ENCODE data around the gene DAO. TPM values are rescaled to one million over a fixed set of nuclear protein-coding genes. Genes with fewer than 3 reads are reported as not detected.
"Not testable (repeated sequence)": the region's sequence is repeated elsewhere in the genome, so short reads cannot be mapped to it uniquely, and the experiment has no call there.

The DAO gene
- total RNA-seq, 2 experiments from 2014 or later, result not detected

GRCh38 chr12:108852674-108853309 lies 27.1 kb upstream of the DAO start:
- Mint-ChIP-seq H3K27ac (no peak overlapping the region), H3K27me3 (ENCODE audit: low read depth) (no peaks in the 10 kb centered on the region), H3K36me3 (ENCODE audit: low read depth) (peaks cover 7% of the 10 kb centered on the region), H3K9me3 (peaks cover 6% of the 10 kb centered on the region), H3K4me3 (no peak overlapping the region), H3K4me1 (ENCODE audit: low read depth) (peaks cover 22% of the 10 kb centered on the region)
- no peak for DNase-seq
- intact Hi-C loops (cut with micrococcal nuclease), result loop anchor here (10.0 kb wide), 1 partner anchor 1088 kb away; the partner anchor contains the start of gene PRDM4
- CTCF ChIA-PET, result interaction anchor here (0.7 to 1.0 kb wide), 2 partner anchors 35 to 187 kb away, joined by 3 to 4 read pairs; no protein-coding TSS in a partner anchor

GRCh38 chr12:108853426-108853825 lies 26.5 kb upstream of the DAO start:
- H3K4me3 Mint-ChIP-seq, result no peak overlapping the region
- no peak for DNase-seq
- peaks cover 6% of the 10 kb centered on the region for H3K36me3 Mint-ChIP-seq (ENCODE audit: low read depth)
- no peak overlapping the region for H3K27ac Mint-ChIP-seq
- CTCF ChIA-PET, result no interaction called here
- no peaks in the 10 kb centered on the region for H3K27me3 Mint-ChIP-seq (ENCODE audit: low read depth)
- intact Hi-C loops (cut with micrococcal nuclease), result loop anchor here (10.0 kb wide), 1 partner anchor 1089 kb away; the partner anchor contains the start of gene PRDM4
- H3K4me1 Mint-ChIP-seq (ENCODE audit: low read depth), result peaks cover 26% of the 10 kb centered on the region
- H3K9me3 Mint-ChIP-seq, result peaks cover 6% of the 10 kb centered on the region

- Mint-ChIP-seq H3K9me3 (peaks cover 6% of the 10 kb centered on the region), H3K4me3 (no peak overlapping the region), H3K27ac (no peak overlapping the region), H3K27me3 (ENCODE audit: low read depth) (no peaks in the 10 kb centered on the region), H3K4me1 (ENCODE audit: low read depth) (peaks cover 32% of the 10 kb centered on the region), H3K36me3 (ENCODE audit: low read depth) (peaks cover 6% of the 10 kb centered on the region)
- intact Hi-C loops (cut with micrococcal nuclease), result loop anchor here (1.0 to 10.0 kb wide), 2 partner anchors 190 to 1089 kb away; partner anchors contain the start of gene PRDM4
- CTCF ChIA-PET, result no interaction called here
- no peak for DNase-seq
Observed at GRCh38 chr12:108853981-108854446, 25.9 kb upstream of the DAO start.

- DNase-seq, result no peak
- Mint-ChIP-seq H3K4me1 (ENCODE audit: low read depth) (peaks cover 38% of the 10 kb centered on the region), H3K27ac (no peak overlapping the region)
Observed at GRCh38 chr12:108854451-108855283, 25.2 kb upstream of the DAO start.

GRCh38 chr12:108855284-108856169 lies 24.4 kb upstream of the DAO start:
- H3K27ac Mint-ChIP-seq, result no peak overlapping the region

More at GRCh38 chr12:108854451-108855283, 25.2 kb upstream of the DAO start:
- peaks cover 5% of the 10 kb centered on the region for H3K36me3 Mint-ChIP-seq (ENCODE audit: low read depth)
- peaks cover 6% of the 10 kb centered on the region for H3K9me3 Mint-ChIP-seq
- intact Hi-C loops (cut with micrococcal nuclease), result loop anchor here (1.0 to 10.0 kb wide), 3 partner anchors 190 to 1090 kb away; partner anchors contain the start of genes PRDM4 and SELPLG
- CTCF ChIA-PET, result no interaction called here
- no peak overlapping the region for H3K4me3 Mint-ChIP-seq
- H3K27me3 Mint-ChIP-seq (ENCODE audit: low read depth), result no peaks in the 10 kb centered on the region

GRCh38 chr12:108856170-108856427 lies 23.8 kb upstream of the DAO start:
- intact Hi-C loops (cut with micrococcal nuclease), result loop anchor here (2.0 to 10.0 kb wide), 4 partner anchors 125 to 1091 kb away; partner anchors contain the start of genes CORO1C, MMAB, MVK and PRDM4
- peaks cover 5% of the 10 kb centered on the region for H3K36me3 Mint-ChIP-seq (ENCODE audit: low read depth)
- H3K9me3 Mint-ChIP-seq, result peaks cover 6% of the 10 kb centered on the region
- peak overlapping the region; percentile 92 for H3K4me3 Mint-ChIP-seq
- peaks cover 40% of the 10 kb centered on the region for H3K4me1 Mint-ChIP-seq (ENCODE audit: low read depth)
- peak overlapping the region; percentile 10 for H3K27ac Mint-ChIP-seq
- CTCF ChIA-PET, result no interaction called here
- no peak for DNase-seq
- H3K27me3 Mint-ChIP-seq (ENCODE audit: low read depth), result no peaks in the 10 kb centered on the region

More at GRCh38 chr12:108855284-108856169, 24.4 kb upstream of the DAO start:
- Mint-ChIP-seq H3K9me3 (peaks cover 6% of the 10 kb centered on the region), H3K36me3 (ENCODE audit: low read depth) (peaks cover 5% of the 10 kb centered on the region), H3K4me3 (no peak overlapping the region), H3K27me3 (ENCODE audit: low read depth) (no peaks in the 10 kb centered on the region), H3K4me1 (ENCODE audit: low read depth) (peaks cover 39% of the 10 kb centered on the region)
- CTCF ChIA-PET, result no interaction called here
- DNase-seq, result no peak
- intact Hi-C loops (cut with micrococcal nuclease), result loop anchor here (2.0 to 10.0 kb wide), 4 partner anchors 125 to 1091 kb away; partner anchors contain the start of genes CORO1C, MMAB, MVK and PRDM4

DNA sequence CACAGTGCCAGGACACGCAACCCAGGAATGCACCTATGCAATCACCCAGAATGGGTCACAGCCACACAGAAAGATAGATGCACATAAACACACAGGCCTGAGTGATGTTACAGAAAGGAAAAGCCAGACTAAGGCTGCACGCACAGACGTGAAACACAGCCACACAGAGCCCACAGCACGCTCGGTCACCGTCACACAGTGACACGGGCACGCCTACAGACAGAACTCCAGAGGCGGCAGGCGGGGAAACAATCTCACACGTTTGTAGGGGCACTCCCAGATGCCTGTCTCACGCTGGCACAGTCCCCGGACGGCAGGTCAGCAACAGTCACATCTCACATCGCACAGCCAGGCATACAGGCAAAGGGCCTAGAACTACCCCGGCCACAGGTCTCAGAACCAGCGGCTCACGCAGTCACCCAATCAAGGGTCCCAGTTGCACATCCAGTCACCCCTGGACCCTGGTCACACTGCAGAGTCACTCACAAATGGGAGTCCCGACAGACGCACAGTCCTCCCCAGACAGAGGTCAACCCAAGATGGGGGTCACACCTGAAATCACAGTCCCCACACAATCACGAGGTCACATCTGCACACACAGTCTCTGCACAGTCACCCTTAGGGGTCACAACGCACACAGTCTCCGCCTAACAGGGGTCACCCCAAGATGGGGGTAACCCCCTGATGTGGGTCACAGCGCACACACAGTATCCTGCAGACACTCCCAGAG lies 23.3 kb upstream of the DAO start:
- Mint-ChIP-seq H3K9me3 (peaks cover 6% of the 10 kb centered on the region), H3K27me3 (ENCODE audit: low read depth) (no peaks in the 10 kb centered on the region), H3K4me1 (ENCODE audit: low read depth) (peaks cover 40% of the 10 kb centered on the region), H3K4me3 (peak overlapping the region; percentile 92), H3K36me3 (ENCODE audit: low read depth) (peaks cover 5% of the 10 kb centered on the region), H3K27ac (peak overlapping the region; percentile 75)
- CTCF ChIA-PET, result no interaction called here
- intact Hi-C loops (cut with micrococcal nuclease), result loop anchor here (1.0 to 10.0 kb wide), 9 partner anchors 18 to 1092 kb away; partner anchors contain the start of genes ALKBH2, CORO1C, FICD and ISCU
- DNase-seq, result peak; percentile 74

DNA sequence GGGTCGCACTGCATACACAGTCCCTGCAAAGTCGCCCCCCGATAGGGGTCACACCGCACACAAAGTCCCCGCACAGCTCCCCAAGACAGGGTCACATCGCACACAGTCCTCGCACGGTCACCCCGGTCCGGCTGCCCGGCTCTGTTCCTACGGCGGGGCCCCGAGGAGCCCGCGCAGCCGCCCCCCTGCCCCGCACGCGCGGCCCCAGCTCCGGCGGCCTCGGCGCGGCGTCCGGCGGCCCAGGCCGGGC lies 22.8 kb upstream of the DAO start:
- intact Hi-C loops (cut with micrococcal nuclease), result loop anchor here (1.0 to 10.0 kb wide), 9 partner anchors 19 to 1092 kb away; partner anchors contain the start of genes ALKBH2, CORO1C, FICD and ISCU
- no peak for DNase-seq
- Mint-ChIP-seq H3K36me3 (ENCODE audit: low read depth) (peaks cover 5% of the 10 kb centered on the region), H3K27ac (peak overlapping the region; percentile 75), H3K4me1 (ENCODE audit: low read depth) (peaks cover 40% of the 10 kb centered on the region), H3K4me3 (peak overlapping the region; percentile 92), H3K9me3 (peaks cover 6% of the 10 kb centered on the region), H3K27me3 (ENCODE audit: low read depth) (no peaks in the 10 kb centered on the region)
- CTCF ChIA-PET, result no interaction called here

DNA sequence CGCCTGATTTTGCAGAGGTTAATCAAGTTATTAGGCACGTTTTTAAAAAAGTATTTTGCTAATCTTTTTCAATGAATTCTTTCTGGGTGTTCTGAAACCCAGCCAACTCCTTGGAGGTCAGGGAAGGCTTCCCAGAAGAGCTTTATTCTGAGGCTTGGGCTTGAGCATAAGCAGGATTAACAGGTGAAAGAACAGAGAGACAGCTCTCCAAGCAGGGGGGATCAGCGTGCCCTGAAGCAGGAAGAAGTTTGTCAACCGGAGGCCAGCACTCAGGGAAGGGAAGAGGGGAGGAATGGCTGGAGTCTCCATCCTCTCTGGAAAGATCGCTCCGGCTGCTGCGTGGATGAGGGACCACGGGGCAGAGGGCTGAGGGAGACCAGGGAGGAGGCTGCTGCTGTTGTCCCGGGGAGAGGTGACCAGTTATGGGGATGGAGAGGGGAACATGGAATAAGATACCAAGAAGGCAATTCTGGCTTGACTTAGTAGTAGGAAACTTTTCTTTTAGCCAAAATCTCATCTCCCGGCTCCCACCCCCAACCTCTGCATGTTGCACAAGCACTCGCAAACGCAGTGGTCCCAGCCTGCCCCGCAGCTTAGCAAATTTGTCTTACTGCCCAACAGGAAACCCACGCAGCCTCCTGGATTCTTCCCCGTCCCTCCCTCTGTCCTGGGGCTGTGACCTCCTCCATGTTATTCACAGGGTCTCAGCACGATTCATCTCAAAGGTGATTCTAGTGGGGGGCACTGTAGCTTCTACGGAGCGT lies 21.4 kb upstream of the DAO start:
- H3K36me3 Mint-ChIP-seq (ENCODE audit: low read depth), result peaks cover 5% of the 10 kb centered on the region
- H3K9me3 Mint-ChIP-seq, result peaks cover 6% of the 10 kb centered on the region
- H3K4me3 Mint-ChIP-seq, result peak overlapping the region; percentile 86
- H3K27ac Mint-ChIP-seq, result no peak overlapping the region
- H3K27me3 Mint-ChIP-seq (ENCODE audit: low read depth), result no peaks in the 10 kb centered on the region
- intact Hi-C loops (cut with micrococcal nuclease), result loop anchor here (1.0 to 10.0 kb wide), 3 partner anchors 195 to 1094 kb away; partner anchors contain the start of genes PRDM4 and SELPLG
- peak; percentile 13 for DNase-seq
- peaks cover 39% of the 10 kb centered on the region for H3K4me1 Mint-ChIP-seq (ENCODE audit: low read depth)
- CTCF ChIA-PET, result interaction anchor here (0.5 to 2.3 kb wide), 5 partner anchors 26 to 240 kb away, joined by 3 to 6 read pairs (median 4); partner anchors contain the start of gene ALKBH2

DNA sequence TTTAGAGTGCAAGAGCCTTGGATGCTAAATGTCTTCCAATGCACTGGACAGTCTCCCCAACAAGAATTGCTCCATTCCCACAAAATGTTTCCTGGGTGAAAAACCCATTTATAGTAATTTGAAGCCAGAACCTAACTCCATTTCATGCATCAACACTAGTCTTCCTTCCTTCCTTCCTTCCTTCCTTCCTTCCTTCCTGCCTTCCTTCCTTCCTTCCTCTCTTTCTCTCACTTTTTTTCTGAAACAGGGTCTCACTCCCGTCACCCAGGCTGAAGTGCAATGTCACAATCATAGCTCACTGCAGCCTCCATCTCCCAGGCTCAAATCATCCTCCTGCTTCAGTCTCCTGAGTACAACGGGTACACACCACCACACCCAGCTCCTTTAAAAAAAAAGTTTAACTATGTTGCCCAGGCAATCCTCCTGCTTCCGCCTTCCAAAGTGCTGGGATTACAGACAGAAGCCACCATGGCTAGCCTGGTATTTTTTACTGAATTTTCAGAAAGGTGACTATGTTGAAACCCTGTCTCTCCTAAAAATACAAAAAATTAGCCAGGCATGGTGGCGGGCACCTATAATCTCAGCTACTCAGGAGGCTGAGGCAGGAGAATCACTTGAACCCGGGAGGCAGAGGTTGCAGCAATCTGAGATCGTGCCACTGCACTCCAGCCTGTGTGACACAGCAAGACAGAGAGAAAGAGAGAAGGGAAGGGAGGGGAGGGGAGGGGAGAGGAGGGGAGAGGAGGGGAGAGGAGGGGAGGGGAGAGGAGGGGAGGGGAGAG lies 20.6 kb upstream of the DAO start:
- CTCF ChIA-PET, result interaction anchor here (0.9 to 2.3 kb wide), 3 partner anchors 25 to 234 kb away, joined by 3 to 6 read pairs (median 5); partner anchors contain the start of gene ALKBH2
- DNase-seq; H3K36me3 Mint-ChIP-seq (ENCODE audit: low read depth); H3K27ac Mint-ChIP-seq; H3K9me3 Mint-ChIP-seq; H3K27me3 Mint-ChIP-seq (ENCODE audit: low read depth): not testable (repeated sequence)
- peak overlapping the region; percentile 86 for H3K4me3 Mint-ChIP-seq
- intact Hi-C loops (cut with micrococcal nuclease), result loop anchor here (5.0 to 10.0 kb wide), 2 partner anchors 227 to 1095 kb away; partner anchors contain the start of genes PRDM4 and SELPLG
- peaks cover 37% of the 10 kb centered on the region for H3K4me1 Mint-ChIP-seq (ENCODE audit: low read depth)
